GM21447 (cell line): Measurements from ENCODE around the gene RUNDC3A.

Source experiments
- ATAC-seq: cut with Tn5 transposase; IDR thresholded peaks from one replicate; pipeline ENCODE4 v1.9.1; 2021; ENCODE audit not compliant: unreplicated experiment

RUNDC3A gene

DNA sequence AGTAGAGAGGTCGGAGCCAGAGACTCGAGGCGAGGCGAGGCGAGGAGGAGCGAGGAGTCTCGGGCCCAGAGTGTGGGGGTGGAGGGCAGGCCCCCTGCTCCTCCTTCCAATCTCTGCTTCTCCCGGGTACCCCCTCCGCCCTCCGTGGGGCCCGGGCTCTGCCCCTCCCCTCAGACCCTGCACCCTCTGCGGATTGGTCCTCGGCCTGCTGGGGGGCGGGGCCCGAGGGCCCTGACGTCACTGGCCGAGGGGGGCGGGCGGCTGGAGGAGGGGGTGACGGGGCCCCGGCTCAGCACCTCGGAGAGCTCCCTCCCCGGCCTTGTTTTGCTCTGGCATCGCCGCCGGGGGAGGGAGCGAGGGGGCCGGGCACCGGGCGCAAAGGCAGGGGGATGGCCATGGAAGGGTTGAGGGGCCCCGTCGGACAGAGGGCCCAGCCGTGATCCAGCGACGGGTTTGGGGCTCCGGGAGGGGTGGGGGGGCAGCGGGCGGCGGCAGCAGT, at the start of gene RUNDC3A:
Gene RUNDC3A (plus strand): TSS at position 282 of the 499 bp plus-strand sequence. CDS start 232 bp downstream, outside the sequence.
- no peak for ATAC-seq

GRCh38 chr17:44258811-44259351, 49.5 kb upstream of the RUNDC3A start:
- ATAC-seq: no peak

DNA sequence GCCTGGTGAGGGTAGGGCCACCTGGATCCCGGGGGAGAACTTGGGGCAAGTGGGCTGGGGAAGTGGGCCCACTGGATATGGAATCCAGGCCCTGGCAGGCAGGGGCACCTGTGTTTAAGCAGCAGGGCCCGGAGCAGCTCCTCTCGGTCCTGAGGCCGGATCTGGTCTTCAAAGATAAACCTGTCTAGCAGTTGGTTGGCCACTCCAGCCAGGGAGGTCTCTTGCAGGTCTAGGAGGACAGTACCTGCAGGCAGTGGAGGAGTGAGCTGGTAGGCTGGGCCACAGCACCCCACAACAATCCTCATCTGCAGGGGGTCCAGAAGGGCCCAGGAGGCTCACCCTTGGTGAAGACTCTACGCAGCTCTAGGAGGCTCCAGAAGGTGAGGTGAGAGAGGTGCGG, 48.1 kb upstream of the RUNDC3A start:
- no peak for ATAC-seq

GRCh38 chr17:44262654-44263225, 45.7 kb upstream of the RUNDC3A start:
- ATAC-seq: no peak

GRCh38 chr17:44263345-44263902, 45.0 kb upstream of the RUNDC3A start:
- ATAC-seq: no peak

DNA sequence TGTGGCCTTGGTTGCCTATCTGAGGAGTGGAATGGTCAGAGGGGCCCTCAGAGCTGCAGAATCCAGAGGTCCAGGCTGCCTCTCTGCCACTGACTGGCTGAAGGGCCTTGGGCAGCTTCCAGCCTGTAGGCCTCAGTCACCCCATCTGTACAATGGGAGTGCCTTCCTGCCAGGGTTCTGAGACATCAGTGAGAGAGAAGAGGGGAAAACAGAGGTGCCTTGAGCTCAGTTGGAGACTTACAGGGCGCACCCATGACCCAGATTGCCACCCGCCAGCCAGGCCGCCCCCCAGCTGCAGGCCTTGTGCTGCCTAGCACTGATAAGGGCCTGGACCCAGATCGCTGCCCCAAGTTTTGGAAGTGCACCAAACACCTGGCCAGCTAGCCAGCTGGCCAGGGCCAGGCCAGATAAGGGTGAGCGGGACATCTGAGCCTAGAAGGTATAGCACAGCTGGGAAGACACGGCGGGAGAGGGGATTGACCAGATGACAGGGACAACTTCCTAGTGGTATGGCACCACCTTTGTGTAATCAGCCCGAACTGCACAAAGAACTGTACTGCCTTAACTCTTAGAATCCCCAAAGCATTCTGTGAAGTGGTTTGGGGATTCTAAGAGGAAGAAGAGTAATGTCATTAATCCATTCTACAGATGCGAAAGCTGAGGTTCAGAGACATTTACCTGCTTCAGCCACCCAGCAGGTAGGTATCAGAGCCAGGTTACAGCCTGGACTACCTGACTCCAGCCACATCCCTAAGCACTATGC, 41.8 kb upstream of the RUNDC3A start:
- ATAC-seq: no peak

GRCh38 chr17:44267165-44267455, 41.3 kb upstream of the RUNDC3A start:
- ATAC-seq: no peak

DNA sequence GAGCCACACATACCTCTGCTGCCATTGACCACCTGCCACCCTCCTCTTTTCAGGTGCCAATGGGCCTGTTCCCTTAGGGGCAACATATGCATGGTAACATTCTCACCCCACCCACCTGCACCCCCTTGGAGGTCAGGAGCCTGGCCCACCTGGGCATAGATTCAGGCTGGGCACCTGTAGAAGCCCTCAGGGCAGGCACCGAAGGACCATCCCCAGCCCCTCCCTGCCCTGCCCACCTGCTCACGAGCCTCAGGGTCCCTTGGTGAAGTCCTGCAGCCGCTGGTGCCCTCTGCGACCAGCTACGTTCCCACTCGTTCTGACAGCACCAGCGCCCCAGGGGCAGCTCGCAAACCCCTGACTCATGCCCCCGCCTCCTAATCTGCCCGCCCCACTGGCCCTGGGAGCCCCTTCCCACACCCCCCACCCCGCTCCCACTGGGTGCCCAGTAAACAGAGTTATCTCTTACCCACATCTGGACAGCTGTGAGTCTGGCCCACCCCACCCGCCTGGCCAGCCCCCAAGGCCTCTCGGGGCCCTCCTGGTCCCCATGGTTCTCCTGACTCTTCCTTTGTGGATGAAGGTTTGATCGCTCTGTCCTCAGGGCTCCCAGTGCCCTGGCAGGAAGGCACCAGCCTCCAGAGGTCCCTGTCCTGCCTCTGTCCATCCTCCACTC, 40.4 kb upstream of the RUNDC3A start, which contains the start of gene SLC4A1:
Gene SLC4A1 (minus strand): TSS at position 318 of the 673 bp plus-strand sequence. CDS start 5,269 bp downstream, outside the sequence.
- no peak for ATAC-seq

- ATAC-seq: no peak
These were observed 39.5 kb upstream of the RUNDC3A start for GRCh38 chr17:44268709-44269534.

DNA sequence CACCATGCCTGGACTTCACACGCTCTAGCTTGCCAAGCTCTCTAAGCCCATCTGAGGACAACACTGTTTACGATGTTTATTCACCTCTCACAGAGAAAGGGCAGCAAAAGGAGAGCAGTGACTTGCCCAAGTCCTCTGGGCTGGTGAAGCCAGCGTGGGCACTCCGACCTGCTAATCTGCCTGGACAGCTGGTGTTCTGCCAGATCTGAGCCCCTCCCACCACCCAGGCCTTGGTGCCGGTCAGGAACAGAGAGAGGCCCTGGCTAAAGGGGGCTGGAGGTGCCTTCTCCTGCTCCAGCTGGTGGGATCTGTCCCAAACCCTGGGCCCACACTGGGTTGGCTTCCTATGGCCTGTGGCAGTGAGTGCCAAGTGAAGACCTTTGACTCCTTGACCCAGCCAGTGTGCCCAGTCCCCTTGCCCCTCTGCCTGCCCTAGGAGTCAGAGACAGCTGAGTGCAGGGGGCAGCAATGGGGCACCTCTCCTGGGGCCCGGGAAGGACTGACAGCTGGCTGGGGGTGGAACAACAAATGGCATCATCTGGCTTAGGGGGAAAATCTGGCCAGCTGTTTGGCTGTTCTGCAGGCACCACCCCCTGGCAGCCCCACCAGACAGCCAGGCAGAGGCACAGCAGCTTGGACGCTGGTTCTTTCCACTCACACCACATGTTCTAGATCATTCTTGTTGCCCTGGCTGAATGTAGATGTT, 38.7 kb upstream of the RUNDC3A start:
- ATAC-seq: no peak

- no peak for ATAC-seq
These were observed 36.0 kb upstream of the RUNDC3A start for GRCh38 chr17:44272321-44272951.

- no peak for ATAC-seq
These were observed 35.4 kb upstream of the RUNDC3A start for GRCh38 chr17:44272954-44273353.

- no peak for ATAC-seq
These were observed 34.8 kb upstream of the RUNDC3A start for GRCh38 chr17:44273607-44274006.

DNA sequence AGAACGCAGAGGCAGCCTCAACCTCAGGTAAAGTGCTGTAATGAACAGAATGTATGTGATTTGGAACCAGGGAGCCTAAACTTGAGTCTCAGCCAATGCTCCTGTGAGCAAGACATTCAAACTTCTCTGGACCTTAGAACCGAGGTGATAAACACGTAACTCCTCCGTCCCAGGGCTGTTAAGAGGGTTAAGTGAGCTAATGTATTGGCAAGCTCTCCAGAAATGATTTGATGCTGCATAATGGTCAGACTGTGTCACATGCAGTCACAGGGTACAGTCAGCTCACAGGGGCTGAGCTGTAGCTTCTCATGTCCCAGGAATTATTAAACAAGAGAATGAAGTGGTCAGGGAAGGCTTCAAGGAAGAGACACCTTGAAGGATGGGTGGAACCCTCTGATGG, 30.4 kb upstream of the RUNDC3A start:
- ATAC-seq: no peak

DNA sequence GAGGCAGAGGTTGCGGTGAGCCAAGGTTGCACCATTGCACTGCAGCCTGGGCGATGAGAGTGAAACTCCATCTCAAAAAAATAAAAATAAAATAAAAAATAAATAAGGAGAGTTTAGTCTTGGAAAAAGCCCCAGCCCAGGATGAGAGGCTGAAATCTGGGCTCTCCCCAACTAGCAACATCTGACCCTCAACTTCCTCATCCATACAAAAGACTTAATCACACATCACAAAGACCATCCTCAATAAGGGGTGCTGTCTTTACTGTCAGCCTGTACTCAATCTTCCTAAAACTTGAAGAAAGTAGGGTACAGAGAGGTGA, 29.1 kb upstream of the RUNDC3A start:
- no peak for ATAC-seq

GRCh38 chr17:44279666-44280391, 28.6 kb upstream of the RUNDC3A start:
- ATAC-seq: peak; percentile 91

- ATAC-seq: no peak
These were observed 27.9 kb upstream of the RUNDC3A start for GRCh38 chr17:44280392-44280937.

- no peak for ATAC-seq
These were observed 26.8 kb upstream of the RUNDC3A start for GRCh38 chr17:44281570-44281969.

DNA sequence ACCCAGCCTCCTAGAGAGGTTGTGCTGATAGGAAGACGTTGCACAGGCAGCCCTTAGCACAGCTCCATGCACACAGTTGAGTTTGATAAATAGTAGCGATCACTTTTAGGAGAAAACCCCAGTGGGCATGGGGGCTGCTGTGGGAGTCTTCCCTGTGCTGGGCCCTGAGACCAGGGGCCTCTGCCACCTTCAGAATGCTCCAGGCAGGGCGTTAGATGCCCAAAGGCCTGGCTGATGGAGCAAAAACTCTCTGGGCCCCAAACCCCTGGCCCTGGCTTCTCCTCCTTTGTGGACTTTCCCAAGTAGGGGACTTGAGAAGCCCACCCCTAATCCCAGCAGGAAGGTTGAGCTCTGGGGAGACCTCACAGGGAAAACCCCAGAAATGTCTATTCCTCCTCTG, 26.1 kb upstream of the RUNDC3A start:
- ATAC-seq: no peak
